Tibial nerve (tissue), 3 donors: ENCODE results near the gene CIB4.

Experiments used
- CTCF ChIP-seq, 5 experiments: fragments of 200-600 bp in 3 of 5; fragments of 450-650 bp in 2 of 5; sonication (generic) in 3 of 5; IDR thresholded peaks; one replicate each; pipeline ENCODE4 v1.5.1; 2016 to 2019; ENCODE audit warnings: antibody characterized with exemption in 5 of 5, mild to moderate bottlenecking in 3 of 5, moderate library complexity in 2 of 5
- POLR2A ChIP-seq, 2 donors: fragments of 450-650 bp; IDR thresholded peaks; one replicate each; pipeline ENCODE4 v1.6.1; 2017; ENCODE audit warnings: antibody characterized with exemption in 2 of 2, mild to moderate bottlenecking in 2 of 2, moderate library complexity in 2 of 2

- TF ChIP-seq CTCF (IDR thresholded peaks at IDR 0.05) (no peak), POLR2A (IDR thresholded peaks at IDR 0.05) (no peak)
Measured at GRCh38 chr2:26670171-26670570, 29.0 kb upstream of the CIB4 start.
